Measurements from ENCODE around the gene BTBD9. TPM values are rescaled to one million over a fixed set of nuclear protein-coding genes. Genes with fewer than 3 reads are reported as not detected.

BTBD9 gene
- total RNA-seq, 1 donor from 2014 or later = 17.2 TPM

GRCh38 chr6:38172739-38173410 lies 466.9 kb downstream of the BTBD9 start:
- Histone ChIP-seq H3K27ac (ENCODE audit: low read depth, low read length) (no peak overlapping the region), H3K9ac (ENCODE audit: low read depth in 1 of 3, low read length in 3 of 3) (no peak overlapping the region), H3K9me3 (ENCODE audit: control insufficient read depth in 3 of 3, low read length in 3 of 3) (no peaks in the 10 kb centered on the region), H3K27me3 (ENCODE audit: control insufficient read depth in 3 of 3, insufficient read depth in 3 of 3, low read length in 3 of 3) (no peaks in the 10 kb centered on the region), H3K4me3 (ENCODE audit: low read length in 3 of 3) (no peak overlapping the region), H3K36me3 (ENCODE audit: control insufficient read depth in 3 of 3, insufficient read depth in 3 of 3, low read length in 3 of 3) (peaks cover 0 to 3% (median 0%) of the 10 kb centered on the region in 3 donors), H3K4me1 (ENCODE audit: control insufficient read depth in 3 of 3, insufficient read depth in 3 of 3, low read length in 3 of 3) (peaks cover 0 to 10% (median 8%) of the 10 kb centered on the region in 3 donors)

GRCh38 chr6:38171997-38172738 lies 467.6 kb downstream of the BTBD9 start:
- Histone ChIP-seq H3K9me3 (ENCODE audit: control insufficient read depth in 3 of 3, low read length in 3 of 3) (no peaks in the 10 kb centered on the region), H3K4me3 (ENCODE audit: low read length in 3 of 3) (no peak overlapping the region), H3K4me1 (ENCODE audit: control insufficient read depth in 3 of 3, insufficient read depth in 3 of 3, low read length in 3 of 3) (peaks cover 0 to 10% (median 8%) of the 10 kb centered on the region in 3 donors), H3K27me3 (ENCODE audit: control insufficient read depth in 3 of 3, insufficient read depth in 3 of 3, low read length in 3 of 3) (no peaks in the 10 kb centered on the region), H3K27ac (ENCODE audit: low read depth, low read length) (no peak overlapping the region), H3K9ac (ENCODE audit: low read depth in 1 of 3, low read length in 3 of 3) (no peak overlapping the region), H3K36me3 (ENCODE audit: control insufficient read depth in 3 of 3, insufficient read depth in 3 of 3, low read length in 3 of 3) (peaks cover 0 to 3% (median 0%) of the 10 kb centered on the region in 3 donors)

GRCh38 chr6:38170666-38171355 lies 468.9 kb downstream of the BTBD9 start:
- Histone ChIP-seq H3K4me1 (ENCODE audit: control insufficient read depth in 3 of 3, insufficient read depth in 3 of 3, low read length in 3 of 3) (peaks cover 0 to 10% (median 8%) of the 10 kb centered on the region in 3 donors), H3K27me3 (ENCODE audit: control insufficient read depth in 3 of 3, insufficient read depth in 3 of 3, low read length in 3 of 3) (no peaks in the 10 kb centered on the region), H3K9me3 (ENCODE audit: control insufficient read depth in 3 of 3, low read length in 3 of 3) (no peaks in the 10 kb centered on the region), H3K4me3 (ENCODE audit: low read length in 3 of 3) (no peak overlapping the region), H3K9ac (ENCODE audit: low read depth in 1 of 3, low read length in 3 of 3) (no peak overlapping the region), H3K27ac (ENCODE audit: low read depth, low read length) (no peak overlapping the region), H3K36me3 (ENCODE audit: control insufficient read depth in 3 of 3, insufficient read depth in 3 of 3, low read length in 3 of 3) (peaks cover 0 to 3% (median 0%) of the 10 kb centered on the region in 3 donors)

- Histone ChIP-seq H3K27ac (ENCODE audit: low read depth, low read length) (no peak overlapping the region), H3K27me3 (ENCODE audit: control insufficient read depth in 3 of 3, insufficient read depth in 3 of 3, low read length in 3 of 3) (no peaks in the 10 kb centered on the region), H3K4me1 (ENCODE audit: control insufficient read depth in 3 of 3, insufficient read depth in 3 of 3, low read length in 3 of 3) (peaks cover 0 to 10% (median 8%) of the 10 kb centered on the region in 3 donors), H3K4me3 (ENCODE audit: low read length in 3 of 3) (no peak overlapping the region), H3K9ac (ENCODE audit: low read depth in 1 of 3, low read length in 3 of 3) (no peak overlapping the region), H3K36me3 (ENCODE audit: control insufficient read depth in 3 of 3, insufficient read depth in 3 of 3, low read length in 3 of 3) (peaks cover 0 to 3% (median 0%) of the 10 kb centered on the region in 3 donors), H3K9me3 (ENCODE audit: control insufficient read depth in 3 of 3, low read length in 3 of 3) (no peaks in the 10 kb centered on the region)
Measured at GRCh38 chr6:38169977-38170526, 469.7 kb downstream of the BTBD9 start.

GRCh38 chr6:38169221-38169976 lies 470.3 kb downstream of the BTBD9 start:
- Histone ChIP-seq H3K27ac (ENCODE audit: low read depth, low read length) (no peak overlapping the region), H3K36me3 (ENCODE audit: control insufficient read depth in 3 of 3, insufficient read depth in 3 of 3, low read length in 3 of 3) (peaks cover 0 to 3% (median 0%) of the 10 kb centered on the region in 3 donors), H3K9ac (ENCODE audit: low read depth in 1 of 3, low read length in 3 of 3) (no peak overlapping the region)

GRCh38 chr6:38168699-38169098 lies 471.0 kb downstream of the BTBD9 start:
- no peak overlapping the region for H3K9ac ChIP-seq (ENCODE audit: low read depth in 1 of 3, low read length in 3 of 3)
- no peaks in the 10 kb centered on the region for H3K9me3 ChIP-seq (ENCODE audit: control insufficient read depth in 3 of 3, low read length in 3 of 3)
- peaks cover 2 to 10% (median 8%) of the 10 kb centered on the region in 3 donors for H3K4me1 ChIP-seq (ENCODE audit: control insufficient read depth in 3 of 3, insufficient read depth in 3 of 3, low read length in 3 of 3)
- H3K36me3 ChIP-seq (ENCODE audit: control insufficient read depth in 3 of 3, insufficient read depth in 3 of 3, low read length in 3 of 3) = peaks cover 0 to 1% (median 0%) of the 10 kb centered on the region in 3 donors
- H3K27me3 ChIP-seq (ENCODE audit: control insufficient read depth in 3 of 3, insufficient read depth in 3 of 3, low read length in 3 of 3) = no peaks in the 10 kb centered on the region
- no peak overlapping the region for H3K4me3 ChIP-seq (ENCODE audit: low read length in 3 of 3)
- no peak overlapping the region for H3K27ac ChIP-seq (ENCODE audit: low read depth, low read length)

More at GRCh38 chr6:38169221-38169976, 470.3 kb downstream of the BTBD9 start:
- Histone ChIP-seq H3K9me3 (ENCODE audit: control insufficient read depth in 3 of 3, low read length in 3 of 3) (no peaks in the 10 kb centered on the region), H3K27me3 (ENCODE audit: control insufficient read depth in 3 of 3, insufficient read depth in 3 of 3, low read length in 3 of 3) (no peaks in the 10 kb centered on the region), H3K4me3 (ENCODE audit: low read length in 3 of 3) (no peak overlapping the region), H3K4me1 (ENCODE audit: control insufficient read depth in 3 of 3, insufficient read depth in 3 of 3, low read length in 3 of 3) (peaks cover 2 to 10% (median 8%) of the 10 kb centered on the region in 3 donors)

GRCh38 chr6:38168126-38168525 lies 471.6 kb downstream of the BTBD9 start:
- no peaks in the 10 kb centered on the region for H3K36me3 ChIP-seq (ENCODE audit: control insufficient read depth in 3 of 3, insufficient read depth in 3 of 3, low read length in 3 of 3)
- H3K4me1 ChIP-seq (ENCODE audit: control insufficient read depth in 3 of 3, insufficient read depth in 3 of 3, low read length in 3 of 3) = peaks cover 2 to 10% (median 8%) of the 10 kb centered on the region in 3 donors
- H3K9me3 ChIP-seq (ENCODE audit: control insufficient read depth in 3 of 3, low read length in 3 of 3) = no peaks in the 10 kb centered on the region
- H3K4me3 ChIP-seq (ENCODE audit: low read length in 3 of 3) = no peak overlapping the region
- H3K27ac ChIP-seq (ENCODE audit: low read depth, low read length) = no peak overlapping the region
- no peak overlapping the region for H3K9ac ChIP-seq (ENCODE audit: low read depth in 1 of 3, low read length in 3 of 3)
- H3K27me3 ChIP-seq (ENCODE audit: control insufficient read depth in 3 of 3, insufficient read depth in 3 of 3, low read length in 3 of 3) = no peaks in the 10 kb centered on the region

GRCh38 chr6:38167598-38167997 lies 472.1 kb downstream of the BTBD9 start:
- no peaks in the 10 kb centered on the region for H3K9me3 ChIP-seq (ENCODE audit: control insufficient read depth in 3 of 3, low read length in 3 of 3)
- H3K27ac ChIP-seq (ENCODE audit: low read depth, low read length) = no peak overlapping the region
- H3K27me3 ChIP-seq (ENCODE audit: control insufficient read depth in 3 of 3, insufficient read depth in 3 of 3, low read length in 3 of 3) = no peaks in the 10 kb centered on the region
- no peaks in the 10 kb centered on the region for H3K36me3 ChIP-seq (ENCODE audit: control insufficient read depth in 3 of 3, insufficient read depth in 3 of 3, low read length in 3 of 3)
- H3K9ac ChIP-seq (ENCODE audit: low read depth in 1 of 3, low read length in 3 of 3) = no peak overlapping the region
- H3K4me1 ChIP-seq (ENCODE audit: control insufficient read depth in 3 of 3, insufficient read depth in 3 of 3, low read length in 3 of 3) = peaks cover 2 to 10% (median 8%) of the 10 kb centered on the region in 3 donors
- H3K4me3 ChIP-seq (ENCODE audit: low read length in 3 of 3) = no peak overlapping the region

Measured in skeletal muscle tissue (tissue), 4 donors.